Mucosa of gallbladder (tissue), 1 donor: ENCODE measurements around the gene PHLDB2. TPM values are rescaled to one million over a fixed set of nuclear protein-coding genes. Genes with fewer than 3 reads are reported as not detected.

Experiments used
- DNase-seq: peaks from one replicate; pipeline ENCODE4 v3.0.0-alpha.2; 2020; ENCODE audit warnings: low spot score
- total RNA-seq: library from RNA; stranded (reverse); gene quantifications from one replicate; pipeline ENCODE4 v1.2.1, GENCODE V29; 2021
- donor health status: DM: no; HTN: no; CAD: no.

Gene PHLDB2
- total RNA-seq, 1 donor from 2014 or later, result 36.4 TPM

GRCh38 chr3:111882194-111882593, 23.1 kb downstream of the PHLDB2 start:
- no peak for DNase-seq

GRCh38 chr3:111882799-111883198, 23.7 kb downstream of the PHLDB2 start:
- DNase-seq, result no peak

GRCh38 chr3:111884411-111885018, 25.4 kb downstream of the PHLDB2 start:
- DNase-seq, result no peak

GRCh38 chr3:111885578-111885977, 26.5 kb downstream of the PHLDB2 start:
- DNase-seq, result no peak

- no peak for DNase-seq
Measured at GRCh38 chr3:111890051-111890580, 31.1 kb downstream of the PHLDB2 start.

- DNase-seq, result no peak
Measured at GRCh38 chr3:111892070-111892469, 33.0 kb downstream of the PHLDB2 start.

- DNase-seq, result no peak
Measured at GRCh38 chr3:111895071-111895470, 36.0 kb downstream of the PHLDB2 start.

GRCh38 chr3:111899966-111900365, 40.9 kb downstream of the PHLDB2 start:
- DNase-seq, result no peak

GRCh38 chr3:111901637-111902036, 42.6 kb downstream of the PHLDB2 start:
- no peak for DNase-seq

- DNase-seq, result no peak
Measured at GRCh38 chr3:111902534-111902933, 43.5 kb downstream of the PHLDB2 start.

- DNase-seq, result no peak
Measured at GRCh38 chr3:111903067-111903511, 44.0 kb downstream of the PHLDB2 start.

- DNase-seq, result no peak
Measured at GRCh38 chr3:111904376-111905241, 45.5 kb downstream of the PHLDB2 start.

GRCh38 chr3:111906656-111907055, 47.6 kb downstream of the PHLDB2 start:
- DNase-seq, result no peak

- DNase-seq, result no peak
Measured at GRCh38 chr3:111907151-111907550, 48.1 kb downstream of the PHLDB2 start.

GRCh38 chr3:111910806-111911205, 51.7 kb downstream of the PHLDB2 start:
- no peak for DNase-seq

- DNase-seq, result no peak
Measured at GRCh38 chr3:111911446-111911845, 52.4 kb downstream of the PHLDB2 start.

- DNase-seq, result no peak
Measured at GRCh38 chr3:111913163-111913763, 54.2 kb downstream of the PHLDB2 start.

- DNase-seq, result no peak
Measured at GRCh38 chr3:111915905-111916304, 56.8 kb downstream of the PHLDB2 start.

GRCh38 chr3:111917300-111917699, 58.2 kb downstream of the PHLDB2 start:
- no peak for DNase-seq

GRCh38 chr3:111919370-111920065, 60.5 kb downstream of the PHLDB2 start:
- DNase-seq, result no peak

- no peak for DNase-seq
Measured at GRCh38 chr3:111921181-111921580, 62.1 kb downstream of the PHLDB2 start.
